ENCODE data around the gene HNMT.
"Not testable (repeated sequence)": the region's sequence is repeated elsewhere in the genome, so short reads cannot be mapped to it uniquely, and the experiment has no call there.

Gene HNMT

DNA sequence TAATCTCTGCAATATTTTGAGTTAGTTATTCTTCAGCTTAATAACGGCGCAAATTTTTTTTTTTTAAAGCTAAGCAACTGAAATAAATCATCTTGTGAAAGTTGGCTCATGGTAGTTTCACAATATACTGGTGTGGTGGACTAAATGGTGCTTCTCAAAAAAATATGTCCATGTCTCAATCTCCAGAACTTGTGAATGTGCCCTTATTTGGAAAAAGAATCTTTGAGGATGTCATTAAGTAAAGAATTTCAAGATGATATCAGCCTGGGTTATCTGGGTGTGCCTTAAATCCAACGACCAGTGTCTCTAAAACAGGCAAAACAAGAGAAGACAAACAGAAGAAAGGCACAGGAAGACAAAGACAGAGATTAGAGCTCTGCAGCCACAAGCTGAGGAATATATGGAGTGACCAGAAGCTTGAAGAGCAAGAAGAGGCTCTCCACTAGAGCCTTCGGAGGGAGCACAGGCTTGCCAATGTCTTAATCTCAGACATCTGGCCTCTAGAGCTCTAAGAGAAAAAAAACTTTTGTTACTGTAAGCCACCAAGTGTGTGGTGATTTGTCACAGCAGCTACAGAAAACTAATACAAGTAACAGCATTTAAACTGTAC, 71.4 kb downstream of the HNMT start:
- no peak overlapping the region for H3K27ac ChIP-seq
- TF ChIP-seq, protein P1, sequence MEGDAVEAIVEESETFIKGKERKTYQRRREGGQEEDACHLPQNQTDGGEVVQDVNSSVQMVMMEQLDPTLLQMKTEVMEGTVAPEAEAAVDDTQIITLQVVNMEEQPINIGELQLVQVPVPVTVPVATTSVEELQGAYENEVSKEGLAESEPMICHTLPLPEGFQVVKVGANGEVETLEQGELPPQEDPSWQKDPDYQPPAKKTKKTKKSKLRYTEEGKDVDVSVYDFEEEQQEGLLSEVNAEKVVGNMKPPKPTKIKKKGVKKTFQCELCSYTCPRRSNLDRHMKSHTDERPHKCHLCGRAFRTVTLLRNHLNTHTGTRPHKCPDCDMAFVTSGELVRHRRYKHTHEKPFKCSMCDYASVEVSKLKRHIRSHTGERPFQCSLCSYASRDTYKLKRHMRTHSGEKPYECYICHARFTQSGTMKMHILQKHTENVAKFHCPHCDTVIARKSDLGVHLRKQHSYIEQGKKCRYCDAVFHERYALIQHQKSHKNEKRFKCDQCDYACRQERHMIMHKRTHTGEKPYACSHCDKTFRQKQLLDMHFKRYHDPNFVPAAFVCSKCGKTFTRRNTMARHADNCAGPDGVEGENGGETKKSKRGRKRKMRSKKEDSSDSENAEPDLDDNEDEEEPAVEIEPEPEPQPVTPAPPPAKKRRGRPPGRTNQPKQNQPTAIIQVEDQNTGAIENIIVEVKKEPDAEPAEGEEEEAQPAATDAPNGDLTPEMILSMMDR (IDR thresholded peaks at IDR 0.05) = no peak
- no peak overlapping the region for H3K4me3 ChIP-seq
- no peak for DNase-seq (ENCODE audit: low spot score)

DNA sequence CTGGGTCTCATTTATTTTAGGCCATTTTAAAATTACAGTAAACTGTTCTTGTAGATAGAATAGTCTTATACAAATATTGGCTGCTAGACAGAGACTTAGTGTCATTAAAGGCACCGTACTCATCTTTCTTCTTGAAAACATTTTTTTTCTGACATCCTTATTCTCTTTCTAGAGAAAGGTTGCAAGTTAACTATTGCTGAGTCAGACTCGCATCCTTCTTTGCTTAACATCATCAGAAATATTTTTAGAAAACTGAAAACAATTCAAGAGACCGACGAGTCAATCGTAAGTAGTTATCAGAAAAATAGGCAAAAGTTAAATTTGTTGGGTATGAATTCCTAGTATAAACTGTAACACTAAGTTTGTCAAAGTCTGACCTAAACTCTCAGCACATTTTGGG, 72.2 kb downstream of the HNMT start:
- TF ChIP-seq, protein P1 (IDR thresholded peaks at IDR 0.05) = no peak
- no peak overlapping the region for H3K27ac ChIP-seq
- no peak overlapping the region for H3K4me3 ChIP-seq
- DNase-seq (ENCODE audit: low spot score) = no peak

DNA sequence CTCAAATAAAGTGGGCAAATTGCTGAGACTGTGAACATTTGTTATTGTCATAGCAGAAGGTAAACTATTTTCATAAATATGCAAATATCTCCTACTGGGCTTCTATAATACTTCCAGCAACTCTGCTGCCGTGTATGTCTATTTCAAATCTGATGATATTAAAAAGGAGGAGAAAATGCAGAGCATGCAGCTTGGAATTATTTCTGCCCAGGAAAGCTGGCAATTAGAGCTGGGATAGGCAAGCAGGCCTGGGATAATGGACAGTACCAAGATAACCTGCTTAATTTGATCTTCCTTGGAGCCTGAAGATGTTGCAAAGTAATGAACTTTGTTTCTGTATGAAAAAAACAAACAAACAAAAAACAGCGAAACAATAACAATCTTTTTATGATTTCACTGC, 72.8 kb downstream of the HNMT start:
- no peak for DNase-seq (ENCODE audit: low spot score)
- H3K27ac ChIP-seq = no peak overlapping the region
- TF ChIP-seq, protein P1 (IDR thresholded peaks at IDR 0.05) = no peak
- no peak overlapping the region for H3K4me3 ChIP-seq

DNA sequence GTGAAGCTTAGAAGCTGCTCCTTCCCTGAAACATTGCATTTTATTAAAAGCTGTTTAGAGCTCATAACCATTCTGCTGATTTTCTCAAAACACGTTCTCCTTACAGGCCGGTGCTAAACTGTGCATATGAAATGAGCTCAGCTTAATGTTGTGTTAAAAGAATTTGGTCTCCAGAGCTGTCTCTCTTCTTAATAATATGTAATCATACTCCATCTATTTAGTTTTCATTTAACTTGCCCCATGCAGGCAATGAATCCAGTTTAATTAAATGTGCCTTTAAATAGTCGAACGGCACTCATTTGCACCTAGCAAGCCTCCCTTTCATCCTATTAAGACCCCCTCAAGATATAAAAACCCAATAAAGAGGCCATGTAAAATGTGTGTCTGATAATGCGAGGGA, 76.3 kb downstream of the HNMT start:
- no peak overlapping the region for H3K27ac ChIP-seq
- no peak overlapping the region for H3K4me3 ChIP-seq
- DNase-seq (ENCODE audit: low spot score) = no peak
- TF ChIP-seq, protein P1 (IDR thresholded peaks at IDR 0.05) = no peak

DNA sequence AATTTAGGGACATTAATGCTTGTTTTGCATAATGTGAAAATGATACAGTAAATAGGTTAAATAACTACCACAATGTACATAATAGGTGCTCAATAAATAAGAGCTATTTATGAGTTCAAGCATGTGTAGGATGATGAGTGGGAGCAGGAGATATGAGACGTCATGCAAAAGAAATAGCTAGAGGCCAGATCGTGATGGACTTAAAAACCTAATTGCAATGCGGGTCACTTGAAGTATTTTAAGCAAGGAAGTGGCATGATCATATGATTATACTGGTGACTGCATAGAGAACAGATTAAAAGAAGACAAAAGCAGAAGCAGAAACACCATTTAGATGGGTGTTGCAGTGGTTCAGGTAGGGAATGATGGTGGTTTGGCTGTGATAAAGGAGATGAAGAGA, 78.0 kb downstream of the HNMT start:
- no peak overlapping the region for H3K4me3 ChIP-seq
- no peak overlapping the region for H3K27ac ChIP-seq
- TF ChIP-seq, protein P1 (IDR thresholded peaks at IDR 0.05) = no peak
- no peak for DNase-seq (ENCODE audit: low spot score)

DNA sequence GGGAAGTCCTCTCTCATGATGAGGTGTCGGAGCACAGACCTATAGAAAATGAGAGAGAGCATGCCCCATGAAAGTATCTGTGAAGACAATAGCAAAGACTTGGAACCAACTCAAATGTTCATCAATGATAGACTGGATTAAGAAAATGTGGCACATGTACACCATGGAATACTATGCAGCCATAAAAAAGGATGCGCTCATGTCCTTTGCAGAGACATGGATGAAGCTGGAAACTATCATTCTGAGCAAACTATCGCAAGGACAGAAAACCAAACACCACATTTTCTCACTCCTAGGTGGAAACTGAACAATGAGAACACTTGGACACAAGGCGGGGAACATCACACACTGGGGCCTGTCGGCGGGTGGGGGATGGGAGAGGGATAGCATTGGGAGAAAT, 79.3 kb downstream of the HNMT start:
- not testable (repeated sequence) for H3K27ac ChIP-seq; H3K4me3 ChIP-seq; DNase-seq (ENCODE audit: low spot score)

DNA sequence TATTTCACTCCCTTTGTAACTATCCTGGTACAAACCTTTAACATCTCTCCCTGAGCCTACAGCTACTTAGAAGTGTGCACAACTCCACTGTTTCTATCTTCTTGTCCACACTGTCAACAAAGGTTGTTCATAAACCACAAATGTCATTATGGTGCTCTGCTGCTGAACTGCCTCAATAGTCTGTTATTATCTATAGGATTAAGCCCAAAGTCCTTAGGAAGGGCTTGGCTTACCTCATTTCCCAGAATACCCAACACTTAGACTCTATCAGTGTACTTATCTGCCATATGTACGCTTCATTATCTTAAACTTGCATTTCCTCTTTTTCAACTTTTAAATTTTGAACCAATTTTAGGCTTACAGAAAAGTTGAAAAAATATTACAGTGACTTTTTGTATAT, 94.2 kb downstream of the HNMT start:
- no peak overlapping the region for H3K4me3 ChIP-seq
- H3K27ac ChIP-seq = no peak overlapping the region
- no peak for DNase-seq (ENCODE audit: low spot score)
- TF ChIP-seq, protein P1 (IDR thresholded peaks at IDR 0.05) = no peak

Measured in coronary artery (tissue), 2 donors.